ENCODE data around the gene GABPB1.
"Not testable (repeated sequence)": the region's sequence is repeated elsewhere in the genome, so short reads cannot be mapped to it uniquely, and the experiment has no call there.

Gene GABPB1

DNA sequence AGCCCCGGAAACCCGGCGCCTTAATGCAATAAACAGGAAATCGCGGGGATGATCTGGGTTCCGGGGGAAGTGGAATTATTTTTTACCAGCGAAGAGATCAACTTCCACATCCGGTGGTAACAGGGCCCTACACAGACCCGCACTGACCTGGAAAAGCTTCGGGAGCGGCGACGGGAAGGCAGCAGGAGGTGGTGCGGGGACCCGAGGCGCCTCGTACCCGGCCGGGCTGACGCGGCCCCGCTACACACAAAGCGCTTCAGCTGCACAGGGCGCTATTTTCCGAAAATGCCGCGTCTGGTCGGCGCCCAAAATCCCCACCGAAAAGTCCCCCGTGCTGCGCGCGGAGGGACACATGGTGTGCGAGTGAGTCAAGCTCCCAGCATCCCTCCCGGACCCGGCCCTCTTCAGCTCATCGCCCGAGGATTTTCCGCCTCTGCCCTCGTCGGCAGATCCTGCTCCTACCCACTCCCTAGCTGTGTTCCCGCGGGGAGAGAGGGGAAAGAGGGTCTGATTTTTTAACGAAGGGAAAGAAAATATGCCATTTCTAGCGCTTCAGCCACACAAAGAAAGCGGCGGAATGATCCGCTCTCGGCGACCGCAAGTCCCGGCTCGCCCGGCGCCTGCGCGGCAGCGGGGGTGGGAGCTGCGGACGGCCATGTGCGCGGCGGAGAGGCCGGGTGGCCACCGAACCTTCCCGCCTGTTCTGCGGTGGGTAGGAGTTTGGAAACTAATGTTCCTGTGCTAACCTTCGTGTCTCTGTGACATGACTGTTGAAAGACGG, at the start of gene GABPB1:
GABPB1 (minus strand) TSS at position 361 of the 781 bp plus-strand sequence. CDS start 45,400 bp downstream, outside the sequence.
- peak; percentile 92 for DNase-seq

DNA sequence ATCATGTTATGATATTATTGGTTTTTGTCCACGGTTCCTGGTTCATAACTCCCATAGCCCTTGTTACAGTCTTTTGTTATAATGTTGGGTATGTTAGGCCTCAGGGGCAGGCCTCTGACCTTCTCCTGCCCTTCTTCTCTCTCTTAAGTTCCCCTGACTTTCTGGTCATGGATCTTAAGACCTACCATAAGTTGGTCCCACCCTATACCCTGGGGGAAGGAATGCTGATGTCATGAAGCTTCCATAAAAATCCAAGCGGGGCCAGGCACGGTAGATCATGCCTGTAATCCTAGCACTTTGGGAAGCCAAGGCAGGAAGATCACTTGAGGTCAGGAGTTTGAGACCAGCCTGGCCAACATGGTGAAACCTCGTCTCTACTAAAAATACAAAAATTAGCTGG, 36.6 kb upstream of the GABPB1 start:
- DNase-seq, result not testable (repeated sequence)

GRCh38 chr15:50390554-50391264, 35.7 kb upstream of the GABPB1 start:
- DNase-seq, result peak; percentile 6

- DNase-seq, result not testable (repeated sequence)
These were observed 27.4 kb upstream of the GABPB1 start for GRCh38 chr15:50382408-50382807.

DNA sequence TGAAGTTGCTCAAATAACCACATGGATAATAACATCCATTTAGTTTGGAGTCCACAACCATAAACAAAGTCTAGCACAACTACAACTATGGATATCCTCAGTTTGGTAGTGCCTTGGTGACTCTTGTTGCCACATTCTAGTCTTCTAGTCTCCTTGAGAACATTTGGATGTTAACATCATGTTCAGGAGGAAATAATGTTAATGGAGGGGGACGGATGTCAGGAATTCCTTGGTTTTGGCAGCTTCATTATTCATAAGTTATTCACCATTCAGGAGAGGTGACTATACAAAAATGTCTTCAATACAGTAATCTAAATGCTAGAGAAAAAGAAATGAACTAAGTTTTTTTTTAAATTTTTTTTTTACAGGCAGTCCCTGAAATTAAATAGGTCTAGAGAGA, 26.4 kb upstream of the GABPB1 start:
- DNase-seq, result no peak

GRCh38 chr15:50380089-50380488, 25.1 kb upstream of the GABPB1 start:
- no peak for DNase-seq

DNA sequence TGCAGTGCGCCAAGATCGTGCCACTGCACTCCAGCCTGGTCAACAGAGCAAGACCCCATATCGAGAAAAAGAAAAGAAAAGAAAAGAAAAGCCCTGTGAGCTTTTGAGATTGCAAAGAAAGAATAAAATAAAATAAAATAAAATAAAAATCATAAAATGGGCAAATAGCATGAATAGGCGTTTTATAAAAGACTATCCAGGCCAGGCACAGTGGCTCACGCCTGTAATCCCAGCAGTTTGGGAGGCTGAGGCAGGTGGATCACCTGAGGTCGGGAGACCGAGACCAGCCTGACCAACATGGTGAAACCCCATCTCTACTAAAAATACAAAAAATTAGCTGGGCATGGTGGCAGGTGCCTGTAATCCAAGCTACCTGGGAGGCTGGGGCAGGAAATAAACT, 24.4 kb upstream of the GABPB1 start:
- DNase-seq, result not testable (repeated sequence)

DNA sequence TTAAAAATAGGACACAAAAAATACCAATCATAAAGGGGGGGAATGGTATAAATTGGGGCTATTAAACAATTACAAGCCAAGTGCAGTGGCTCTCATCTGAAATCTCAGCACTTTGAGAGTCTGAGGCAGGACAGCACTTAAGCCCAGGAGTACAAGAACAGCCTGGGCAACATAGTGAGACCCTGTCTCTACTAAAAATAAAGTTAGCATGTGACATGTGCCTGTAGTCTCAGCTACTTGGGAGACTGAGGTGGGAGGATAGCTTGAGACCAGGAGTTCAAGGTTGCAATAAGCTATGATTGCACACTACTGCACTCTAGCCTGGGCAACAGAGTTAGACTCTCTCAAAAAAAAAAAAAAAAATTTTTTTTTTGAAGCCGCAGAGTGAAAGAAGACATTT, 23.8 kb upstream of the GABPB1 start:
- no peak for DNase-seq

- peak; percentile 79 for DNase-seq
These were observed 23.1 kb upstream of the GABPB1 start for GRCh38 chr15:50377867-50378751.

GRCh38 chr15:50369564-50369963, 14.6 kb upstream of the GABPB1 start:
- DNase-seq, result not testable (repeated sequence)

- no peak for DNase-seq
These were observed 11.0 kb upstream of the GABPB1 start for GRCh38 chr15:50365971-50366370.

- no peak for DNase-seq
These were observed 10.6 kb upstream of the GABPB1 start for GRCh38 chr15:50365570-50365969.

DNA sequence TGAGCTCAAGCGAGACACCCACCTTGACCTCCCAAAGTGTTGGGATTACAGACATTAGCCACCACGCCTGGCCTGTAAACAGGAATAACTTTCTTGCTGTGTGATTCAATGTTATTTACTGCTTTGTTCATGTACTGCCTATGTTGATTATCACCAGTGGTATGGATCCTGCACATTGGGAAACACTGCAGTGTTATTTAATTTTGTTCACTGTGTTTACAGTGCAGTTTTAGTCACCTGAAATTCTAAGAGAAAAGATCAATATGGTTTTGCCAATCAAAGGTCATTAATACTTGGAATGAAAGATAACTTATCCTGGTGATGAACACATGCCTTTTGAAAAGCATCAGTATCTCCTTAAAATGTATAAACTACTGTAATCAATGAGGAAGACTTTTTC, 8.6 kb upstream of the GABPB1 start:
- DNase-seq, result no peak

DNA sequence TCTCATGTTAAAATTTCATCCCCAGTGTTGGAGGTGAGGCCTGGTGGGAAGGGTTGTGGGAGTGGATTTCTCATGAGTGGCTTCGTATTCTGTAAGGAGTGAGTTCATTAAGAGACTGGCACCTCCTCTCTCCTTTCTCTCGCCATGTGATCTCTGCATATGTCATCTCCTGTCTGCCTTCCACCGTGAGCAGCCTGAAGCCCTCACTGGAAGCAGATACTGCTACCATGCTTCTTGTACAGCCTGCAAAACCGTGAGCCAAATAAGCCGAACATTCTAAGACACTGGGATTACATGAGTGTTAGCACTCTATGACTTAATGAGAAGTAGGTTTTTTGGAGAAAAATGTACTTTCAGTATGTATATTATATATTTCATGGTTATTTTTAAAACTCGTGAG, 6.8 kb upstream of the GABPB1 start:
- DNase-seq, result no peak

DNA sequence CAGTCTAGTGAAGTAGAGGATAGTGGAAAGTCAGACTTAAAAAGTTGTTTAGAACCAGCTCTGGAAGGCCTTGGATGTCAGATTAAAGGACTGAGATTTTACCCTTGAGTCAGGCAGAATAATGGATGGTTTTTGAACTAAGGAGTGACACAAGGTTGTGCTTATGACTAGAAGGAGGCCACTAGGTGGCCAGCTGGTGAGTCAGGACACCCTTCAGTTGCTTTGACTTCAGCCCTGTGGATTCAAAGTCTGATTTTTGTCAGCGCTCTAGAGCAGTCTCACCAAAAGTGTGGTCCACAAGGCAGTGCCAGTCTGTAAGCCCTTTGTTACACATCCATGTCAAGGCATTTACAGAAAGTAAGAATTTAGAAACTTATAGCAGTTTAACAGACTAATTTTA, 3.8 kb upstream of the GABPB1 start:
- DNase-seq, result peak; percentile 47

- no peak for DNase-seq
These were observed 982 bp upstream of the GABPB1 start for GRCh38 chr15:50355980-50356379.

DNA sequence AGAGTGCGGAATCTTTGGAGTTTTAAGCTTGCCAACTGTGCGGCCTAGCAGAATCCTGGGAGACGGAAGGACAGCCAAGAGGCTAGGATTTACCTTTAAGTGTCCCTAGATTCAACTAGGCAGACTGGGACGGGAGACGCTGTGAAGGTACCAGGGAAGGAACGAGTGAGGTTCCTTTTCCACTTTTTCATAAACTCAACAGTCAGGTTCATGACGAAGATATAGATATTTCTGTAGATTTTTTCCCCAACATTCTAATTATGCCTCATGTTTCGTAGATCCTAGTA, 564 bp upstream of the GABPB1 start:
- no peak for DNase-seq

- DNase-seq, result peak; percentile 80
These were observed 792 bp downstream of the GABPB1 start for GRCh38 chr15:50353975-50354837.

GRCh38 chr15:50353251-50353974, 1.6 kb downstream of the GABPB1 start:
- DNase-seq, result peak; percentile 63

DNA sequence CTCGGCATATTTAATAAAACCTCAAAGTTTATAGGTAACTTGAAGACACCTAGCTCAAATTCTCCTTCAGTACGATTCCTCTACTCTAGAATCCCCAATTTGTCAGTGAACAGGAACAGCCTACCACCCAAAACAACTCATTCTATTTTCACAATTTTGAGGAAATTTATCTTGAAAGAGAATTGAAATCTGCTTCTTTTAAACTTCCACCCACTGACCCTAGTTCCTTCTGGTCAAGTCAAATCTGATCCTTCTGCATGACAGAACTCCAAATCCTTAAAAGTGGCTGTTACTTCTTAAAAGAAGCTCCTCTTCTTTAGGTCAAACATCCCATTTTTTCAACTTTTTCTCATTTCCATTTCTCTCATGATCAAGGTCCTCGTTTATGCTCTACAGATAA, 4.4 kb downstream of the GABPB1 start:
- DNase-seq, result no peak

DNA sequence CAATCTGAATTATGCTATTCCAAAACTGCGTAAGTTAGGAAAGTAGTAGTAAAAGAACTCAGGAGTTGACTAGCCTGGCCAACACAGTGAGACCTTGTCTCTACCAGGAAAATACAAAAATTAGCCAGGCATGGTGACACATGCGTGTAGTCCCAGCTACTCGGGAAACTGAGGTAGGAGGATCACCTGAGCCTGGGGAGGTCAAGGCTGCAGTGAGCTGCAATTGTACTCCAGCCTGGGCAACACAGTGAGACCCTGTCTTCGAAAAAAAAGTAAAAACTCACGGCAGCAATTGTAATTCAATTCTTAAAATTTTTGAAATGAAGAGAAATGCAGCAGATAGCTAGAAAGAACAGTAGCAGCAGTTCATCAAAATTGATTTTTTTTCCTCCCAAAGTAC, 9.7 kb downstream of the GABPB1 start:
- no peak for DNase-seq

- no peak for DNase-seq
These were observed 11.0 kb downstream of the GABPB1 start for GRCh38 chr15:50344006-50344464.
